ENCODE data around the gene PAPOLA.
A peak's percentile ranks its signal among the peaks of the same experiment; 100 is the strongest.
"Not testable (repeated sequence)": the region's sequence is repeated elsewhere in the genome, so short reads cannot be mapped to it uniquely, and the experiment has no call there.

PAPOLA gene

GRCh38 chr14:96501740-96502620 lies at the start of gene PAPOLA:
Gene PAPOLA (plus strand): TSS chr14:96502382. CDS start chr14:96502593, 211 bp downstream.
- peak; percentile 81 for DNase-seq

GRCh38 chr14:96452684-96453083 lies 49.5 kb upstream of the PAPOLA start:
- DNase-seq, result no peak

- no peak for DNase-seq
Measured at GRCh38 chr14:96455588-96455987, 46.6 kb upstream of the PAPOLA start.

DNA sequence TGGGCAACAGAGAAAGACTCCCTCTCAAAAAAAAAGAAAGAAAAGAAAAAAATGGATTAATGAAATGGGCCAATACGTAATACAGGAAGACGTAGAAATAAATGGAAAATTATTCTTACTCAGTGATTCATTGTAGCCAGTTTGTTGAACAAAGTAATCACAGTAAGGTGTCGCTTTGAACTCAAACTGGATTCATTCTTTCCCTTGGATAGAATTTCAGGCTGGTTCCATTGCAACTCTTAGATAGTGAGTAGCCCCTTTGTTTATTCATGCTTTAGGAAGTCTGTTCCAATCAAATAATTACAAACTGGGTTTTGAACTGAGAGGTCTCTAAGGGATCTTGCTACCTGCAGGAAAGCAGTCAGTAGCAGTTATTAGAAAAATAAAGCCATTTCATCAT lies 42.3 kb upstream of the PAPOLA start:
- DNase-seq, result no peak

DNA sequence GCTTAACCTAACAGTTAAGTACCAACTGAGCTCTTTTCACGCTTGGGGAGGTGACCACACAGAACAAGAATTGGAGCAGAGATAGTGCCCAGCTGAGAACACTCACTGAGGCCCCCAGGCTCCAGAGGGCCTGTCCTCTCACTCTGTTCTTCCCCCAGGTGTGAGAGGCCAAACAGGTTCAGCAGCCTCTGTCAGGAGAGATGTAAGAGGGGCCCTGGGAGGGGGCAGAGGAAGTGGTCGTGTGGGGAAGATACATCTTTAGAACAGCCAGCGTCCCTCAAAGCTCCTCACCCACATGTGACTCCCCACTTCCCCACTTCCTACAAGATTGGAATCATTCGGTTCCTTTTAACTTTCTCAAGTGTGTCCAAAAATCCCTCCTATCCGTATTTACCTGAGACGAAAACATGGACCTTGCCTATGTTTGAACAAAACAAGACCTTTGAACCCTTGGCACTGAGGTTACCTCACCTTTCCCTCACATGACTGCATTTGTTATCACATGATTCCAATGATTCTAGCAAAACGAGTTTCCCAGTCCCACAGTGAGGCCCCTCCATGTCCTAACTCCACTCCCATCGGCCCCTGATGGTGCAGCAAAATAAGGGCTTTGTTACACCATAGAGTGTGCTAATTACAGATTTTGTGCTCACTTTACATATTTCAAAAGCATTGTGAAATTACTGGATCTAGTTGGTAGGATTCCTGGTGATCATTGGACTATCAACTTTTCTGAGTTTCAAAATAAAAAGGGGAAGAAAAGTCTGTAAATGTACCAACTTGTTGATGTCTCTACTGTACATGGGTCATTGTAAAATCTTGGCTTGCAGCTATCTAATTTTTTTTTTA lies 40.0 kb upstream of the PAPOLA start:
- no peak for DNase-seq

- no peak for DNase-seq
Measured at GRCh38 chr14:96464136-96464535, 38.0 kb upstream of the PAPOLA start.

DNA sequence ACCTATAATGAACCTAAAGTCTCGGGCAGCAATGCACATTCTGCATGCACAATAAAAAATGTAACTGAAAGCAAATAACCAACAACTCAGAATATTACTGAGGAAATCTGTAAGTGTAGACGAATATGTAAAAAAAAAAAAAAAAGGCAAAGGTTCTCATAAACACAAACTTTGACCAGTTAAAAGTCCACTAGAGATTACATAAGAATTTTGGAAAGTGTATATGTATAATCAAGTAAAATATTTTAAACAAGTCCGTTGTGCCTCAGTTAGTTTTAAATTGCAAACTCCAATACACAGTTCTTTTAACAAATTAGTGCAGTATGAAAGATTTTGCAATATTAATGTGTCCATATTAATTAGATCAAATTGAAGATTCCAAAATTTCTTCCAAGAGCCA lies 35.3 kb upstream of the PAPOLA start:
- no peak for DNase-seq

GRCh38 chr14:96470331-96470730 lies 31.9 kb upstream of the PAPOLA start:
- DNase-seq, result no peak

GRCh38 chr14:96470967-96471366 lies 31.2 kb upstream of the PAPOLA start:
- DNase-seq, result not testable (repeated sequence)

DNA sequence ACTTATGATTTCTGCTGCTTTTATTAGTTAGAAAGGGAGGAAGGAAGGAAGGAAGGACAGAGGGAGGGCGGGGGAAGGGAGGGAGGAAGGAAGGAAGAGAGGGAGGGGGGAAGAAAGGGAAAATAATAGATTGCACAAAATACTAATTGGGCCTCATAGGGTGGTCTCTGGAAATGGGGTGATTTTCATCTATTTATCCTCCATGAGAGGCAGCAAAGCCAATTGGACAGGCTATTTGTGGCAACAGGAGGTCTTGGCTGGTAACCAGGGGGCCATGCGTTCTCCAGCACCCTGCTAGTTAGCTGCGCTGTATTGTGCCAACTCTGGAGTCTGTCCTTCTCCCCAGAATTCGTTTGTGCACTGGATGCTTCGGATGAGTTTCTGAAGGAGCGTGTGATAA lies 24.1 kb upstream of the PAPOLA start:
- no peak for DNase-seq

DNA sequence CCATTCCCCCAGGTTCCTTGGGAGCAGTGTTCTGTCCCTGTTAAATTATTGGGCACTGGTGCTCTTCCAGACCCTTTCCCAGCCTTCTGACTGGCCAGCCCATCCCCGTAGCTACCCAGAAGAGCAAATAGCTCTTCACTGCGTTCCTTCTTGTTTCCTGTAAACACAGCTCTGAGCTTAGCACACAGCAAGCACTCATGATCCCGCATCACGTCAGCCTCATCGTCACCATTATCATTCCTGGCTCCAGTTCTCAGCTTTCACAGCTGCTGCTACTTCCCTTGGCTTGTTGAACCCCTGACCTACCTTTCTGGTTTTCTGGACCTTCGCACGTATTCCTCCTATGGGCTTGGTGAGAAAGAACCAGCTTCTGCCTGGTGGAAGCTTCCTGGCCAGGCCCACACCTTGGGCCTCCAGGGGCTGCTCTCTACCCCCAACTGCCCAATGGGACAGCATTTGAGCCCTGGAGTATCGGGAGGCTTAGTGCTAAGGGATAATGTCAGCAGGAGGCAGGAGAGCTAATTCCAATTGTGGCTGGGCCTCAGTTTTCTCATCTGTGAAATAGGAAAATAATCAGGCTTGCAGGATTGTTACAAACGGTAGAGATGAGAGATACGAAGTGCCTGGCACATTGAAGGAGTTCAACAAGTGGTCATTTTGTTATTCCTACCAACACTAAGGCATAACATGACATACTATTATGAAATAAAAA lies 22.6 kb upstream of the PAPOLA start:
- DNase-seq, result no peak

GRCh38 chr14:96481731-96482314 lies 20.4 kb upstream of the PAPOLA start:
- no peak for DNase-seq

DNA sequence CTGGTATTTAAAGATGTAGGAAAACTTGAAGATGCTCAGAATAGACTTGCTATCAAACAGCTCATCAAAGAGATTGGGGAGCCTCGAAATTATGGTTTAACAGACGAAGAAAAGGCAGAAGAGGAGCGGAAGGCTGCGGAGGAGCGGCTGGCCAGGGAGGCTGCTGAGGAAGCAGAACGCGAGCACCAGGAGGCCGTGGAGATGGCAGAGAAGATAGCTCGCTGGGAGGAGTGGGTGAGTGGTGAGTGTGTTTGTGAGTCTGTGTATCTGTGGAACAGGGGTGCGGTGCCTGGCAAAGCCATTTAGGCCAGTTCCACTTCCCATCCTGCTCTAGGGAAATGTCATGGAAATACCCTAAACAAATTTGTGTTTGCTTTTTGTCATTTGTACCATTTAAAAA lies 19.2 kb upstream of the PAPOLA start:
- DNase-seq, result no peak

- DNase-seq, result no peak
Measured at GRCh38 chr14:96484399-96484798, 17.8 kb upstream of the PAPOLA start.

DNA sequence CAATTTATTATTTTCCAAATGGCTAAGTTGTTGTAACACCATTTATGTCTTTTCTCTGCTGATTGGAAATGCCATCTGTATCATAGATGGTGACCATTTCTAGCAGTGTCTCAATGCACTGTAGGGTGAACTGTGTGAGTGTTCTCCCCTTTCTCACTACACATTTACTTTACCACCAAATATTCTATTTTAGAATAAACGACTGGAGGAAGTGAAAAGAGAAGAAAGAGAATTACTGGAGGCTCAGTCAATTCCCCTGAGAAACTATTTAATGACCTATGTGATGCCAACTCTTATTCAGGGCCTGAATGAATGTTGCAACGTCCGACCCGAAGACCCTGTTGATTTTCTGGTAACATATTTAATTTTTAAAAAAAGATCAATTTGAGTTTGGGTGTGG lies 15.5 kb upstream of the PAPOLA start:
- DNase-seq, result no peak

GRCh38 chr14:96489327-96489726 lies 12.9 kb upstream of the PAPOLA start:
- DNase-seq, result no peak

GRCh38 chr14:96493178-96493577 lies 9.0 kb upstream of the PAPOLA start:
- DNase-seq, result no peak

DNA sequence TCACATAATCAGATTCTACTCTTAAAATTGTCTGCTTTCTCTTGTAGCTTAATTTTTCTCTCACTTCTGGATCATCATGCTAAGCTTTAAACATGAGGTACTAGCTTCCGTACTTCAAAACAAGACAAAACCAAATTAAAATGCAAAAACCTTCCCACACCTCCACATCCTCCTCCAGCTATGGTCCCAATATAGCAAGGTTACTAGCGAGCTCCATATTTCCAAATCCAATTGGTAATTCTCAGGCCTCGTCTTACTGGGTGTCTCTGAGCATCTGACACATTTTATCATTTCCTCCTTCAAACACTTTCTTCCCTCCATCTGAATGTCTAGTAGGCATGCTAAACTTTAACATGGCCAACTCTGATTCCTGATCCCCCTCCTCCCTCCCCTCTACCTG lies 7.9 kb upstream of the PAPOLA start:
- DNase-seq, result no peak

GRCh38 chr14:96497087-96497486 lies 5.1 kb upstream of the PAPOLA start:
- no peak for DNase-seq

GRCh38 chr14:96497586-96497985 lies 4.6 kb upstream of the PAPOLA start:
- DNase-seq, result no peak

DNA sequence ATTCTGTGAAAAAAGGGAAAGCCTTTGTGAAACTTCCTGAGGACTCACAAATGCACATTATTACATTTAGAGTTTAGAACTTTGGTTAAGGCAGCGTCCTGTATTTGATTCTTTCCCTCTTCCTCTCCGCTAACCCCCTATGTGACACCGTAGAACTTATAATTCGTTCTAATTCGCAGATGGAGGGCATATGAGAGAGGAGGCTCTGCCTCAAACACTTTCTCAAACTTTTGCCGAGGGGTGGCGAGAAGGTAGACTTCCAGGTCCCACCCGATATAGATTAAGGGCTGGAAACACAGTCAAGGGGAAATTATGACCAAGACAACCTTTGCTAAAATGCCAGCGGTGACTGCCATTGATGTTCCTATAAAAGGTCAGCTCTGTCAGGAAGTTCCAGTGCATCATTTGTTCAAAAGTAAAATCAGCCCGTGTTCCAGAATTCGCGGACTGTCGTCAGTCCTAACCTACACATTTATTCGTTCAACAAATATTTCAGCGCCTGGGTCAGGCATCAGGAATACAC lies 904 bp upstream of the PAPOLA start:
- no peak for DNase-seq

- no peak for DNase-seq
Measured at GRCh38 chr14:96502621-96503305, 581 bp downstream of the PAPOLA start.

Data from DMS 273 treated with DMSO at 0.1 percent for 48 hours (cell line).